ENCODE data around the gene SCNN1G.

GRCh38 chr16:23147666-23148065 is 34.9 kb upstream of the SCNN1G start:
- TF ChIP-seq ZNF3 (CRISPR knock-in tag; IDR thresholded peaks at IDR 0.05), result no peak
- TF ChIP-seq HBP1 (CRISPR knock-in tag; IDR thresholded peaks at IDR 0.05; ENCODE audit: low read depth), result no peak
- no peak for TF ChIP-seq ZNF530 (CRISPR knock-in tag; IDR thresholded peaks at IDR 0.05; ENCODE audit: low read depth)

All from HepG2 (cell line).